ENCODE measurements around the gene GPX3.

GPX3 gene

DNA sequence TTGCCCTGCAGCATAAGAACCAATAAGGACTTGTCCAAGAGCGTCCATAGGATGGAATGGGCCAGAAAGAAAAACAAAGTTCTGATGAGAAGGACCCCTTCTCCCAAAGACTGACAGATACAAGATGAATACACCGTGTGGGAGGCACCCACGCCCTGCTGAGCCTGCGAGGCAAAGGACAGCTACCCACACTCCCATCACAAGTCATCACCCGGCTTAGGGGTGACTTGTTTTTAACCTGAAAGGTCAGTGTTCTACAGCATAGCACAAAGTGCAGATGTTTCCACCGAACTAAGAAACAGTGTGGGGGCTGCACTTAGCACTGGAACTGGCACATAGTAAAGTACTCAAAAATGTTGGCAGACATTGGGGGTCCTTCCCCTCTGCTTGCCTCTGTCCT, 46.5 kb downstream of the GPX3 start:
- H3K9me3 Mint-ChIP-seq: no peaks in the 10 kb centered on the region
- H3K4me1 Mint-ChIP-seq (ENCODE audit: low read depth): peaks cover 100% of the 10 kb centered on the region
- H3K4me3 Mint-ChIP-seq: peak overlapping the region; percentile 64
- no peak for DNase-seq
- H3K27ac Mint-ChIP-seq: peak overlapping the region; percentile 92
- H3K36me3 Mint-ChIP-seq (ENCODE audit: low read depth): peaks cover 97% of the 10 kb centered on the region
- no peaks in the 10 kb centered on the region for H3K27me3 Mint-ChIP-seq

DNA sequence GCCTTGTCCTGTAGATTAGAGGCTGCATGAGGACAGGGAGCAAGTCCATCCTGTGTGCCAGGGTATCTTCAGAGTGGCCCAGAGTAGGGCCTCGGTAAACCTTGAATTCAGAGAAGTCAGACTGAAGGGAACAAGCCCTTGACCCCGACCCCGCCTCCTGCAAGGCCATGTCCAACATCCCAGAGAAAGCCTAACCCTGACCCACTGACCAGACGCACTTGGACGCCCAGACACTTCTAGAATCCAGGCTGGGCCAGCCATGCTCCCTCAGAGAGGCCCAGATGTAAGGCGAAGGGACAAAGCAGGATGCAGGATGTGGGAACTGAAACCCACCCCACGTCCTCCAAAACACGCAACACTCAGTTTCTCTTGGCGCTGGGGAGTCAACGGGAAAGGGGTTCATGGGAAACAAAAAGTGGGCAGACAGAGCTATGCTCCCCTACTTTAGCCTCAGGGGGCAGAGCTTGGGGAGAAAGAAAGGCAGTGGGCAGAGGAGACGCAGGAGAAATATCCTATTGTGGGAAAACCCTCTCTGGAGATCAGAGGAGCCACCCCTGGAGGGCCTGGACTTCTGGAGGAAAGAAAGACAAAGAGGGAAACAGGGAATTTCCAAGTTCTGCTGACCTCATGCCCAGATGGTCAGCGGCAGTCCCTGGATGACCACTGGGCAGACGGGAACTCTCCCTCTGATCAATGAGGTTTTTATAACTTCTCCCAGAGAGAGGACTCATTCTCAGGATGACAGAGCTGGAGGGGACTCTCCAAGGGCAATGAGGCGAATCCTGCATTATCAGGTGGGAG, 47.4 kb downstream of the GPX3 start:
- Mint-ChIP-seq H3K9me3 (no peaks in the 10 kb centered on the region), H3K27ac (peak overlapping the region; percentile 92), H3K36me3 (ENCODE audit: low read depth) (peaks cover 97% of the 10 kb centered on the region), H3K4me1 (ENCODE audit: low read depth) (peaks cover 100% of the 10 kb centered on the region), H3K27me3 (no peaks in the 10 kb centered on the region), H3K4me3 (peak overlapping the region; percentile 64)
- no peak for DNase-seq

DNA sequence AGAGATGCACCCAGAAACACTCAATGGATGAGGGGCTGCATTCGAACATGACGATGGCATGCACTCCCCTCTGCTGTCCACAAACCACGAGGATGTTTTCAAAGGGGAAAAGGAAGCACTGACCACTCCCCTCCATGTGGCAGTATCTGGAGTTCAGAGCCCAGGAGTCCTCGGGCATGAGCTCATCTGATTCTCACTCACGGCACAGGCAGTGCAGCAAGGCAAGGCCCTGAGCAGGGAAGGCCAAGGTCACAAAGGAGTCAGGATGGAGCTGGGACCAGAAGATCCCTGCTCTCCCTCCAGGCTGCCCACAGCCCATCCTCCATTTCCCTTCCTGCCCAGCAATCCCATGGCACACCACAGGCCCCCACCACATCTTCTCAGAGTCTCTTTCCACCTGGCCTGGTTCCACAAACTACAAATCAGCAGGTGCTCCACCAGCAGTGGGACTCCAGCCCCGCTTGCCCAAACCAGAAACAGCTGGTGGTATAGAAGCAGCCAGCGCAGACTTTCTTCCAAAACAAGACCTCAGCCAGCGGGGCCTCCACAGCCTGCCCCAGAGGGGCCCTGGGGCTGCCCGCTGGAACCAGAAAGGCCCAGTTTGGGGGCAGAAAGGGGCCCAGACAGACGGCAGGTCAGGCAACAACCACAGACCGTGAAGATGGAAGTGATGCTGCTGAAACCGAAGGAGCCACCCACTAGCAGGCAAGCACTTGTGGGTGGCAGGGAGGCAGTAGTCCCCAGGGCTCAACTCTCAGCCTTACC, 48.2 kb downstream of the GPX3 start:
- H3K4me1 Mint-ChIP-seq (ENCODE audit: low read depth): peaks cover 99% of the 10 kb centered on the region
- peak overlapping the region; percentile 64 for H3K4me3 Mint-ChIP-seq
- no peaks in the 10 kb centered on the region for H3K27me3 Mint-ChIP-seq
- peak overlapping the region; percentile 92 for H3K27ac Mint-ChIP-seq
- no peaks in the 10 kb centered on the region for H3K9me3 Mint-ChIP-seq
- peaks cover 97% of the 10 kb centered on the region for H3K36me3 Mint-ChIP-seq (ENCODE audit: low read depth)
- peak; percentile 72 for DNase-seq

DNA sequence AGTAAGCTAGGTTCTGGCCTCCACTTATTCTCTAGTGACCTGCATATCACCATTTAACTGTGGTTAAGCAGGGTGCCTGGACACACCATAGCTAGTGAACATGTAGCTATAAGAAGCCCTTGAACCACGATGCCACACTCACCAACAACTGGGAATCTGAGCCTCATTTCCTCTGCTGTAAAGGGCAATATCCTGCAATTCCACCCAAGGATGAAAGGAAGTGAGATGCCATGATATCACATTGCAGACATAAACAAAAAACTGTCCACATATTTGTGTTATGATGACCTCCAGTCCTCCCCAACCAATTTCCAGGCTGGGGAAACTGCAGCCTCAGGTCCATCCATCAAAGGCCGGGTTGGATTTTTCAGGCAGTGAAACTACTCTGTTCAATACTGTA, 50.1 kb downstream of the GPX3 start:
- Mint-ChIP-seq H3K9me3 (no peaks in the 10 kb centered on the region), H3K4me1 (ENCODE audit: low read depth) (peaks cover 94% of the 10 kb centered on the region), H3K27me3 (no peaks in the 10 kb centered on the region), H3K4me3 (no peak overlapping the region), H3K36me3 (ENCODE audit: low read depth) (peaks cover 94% of the 10 kb centered on the region), H3K27ac (peak overlapping the region; percentile 79)
- no peak for DNase-seq

DNA sequence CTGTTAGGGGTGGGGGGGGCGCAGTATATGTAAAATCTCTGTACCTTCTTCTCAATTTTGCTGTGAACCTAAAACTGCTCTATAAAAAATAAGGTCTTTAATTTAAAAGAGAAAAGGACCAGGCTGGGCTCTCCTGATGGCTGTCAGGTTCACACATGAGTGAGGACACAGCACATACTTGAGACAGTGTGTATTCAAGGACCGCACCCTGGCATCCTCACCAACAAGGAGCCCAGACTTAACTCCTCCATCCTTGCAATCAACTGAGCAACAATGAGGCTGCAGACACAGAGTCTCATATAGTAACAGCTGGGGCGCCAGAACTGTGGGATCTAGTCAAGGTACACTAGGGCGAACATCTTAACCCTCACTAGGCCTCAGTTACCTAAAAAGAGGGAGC, 50.6 kb downstream of the GPX3 start:
- Mint-ChIP-seq H3K27ac (peak overlapping the region; percentile 68), H3K9me3 (no peaks in the 10 kb centered on the region), H3K4me3 (no peak overlapping the region), H3K36me3 (ENCODE audit: low read depth) (peaks cover 95% of the 10 kb centered on the region), H3K27me3 (no peaks in the 10 kb centered on the region), H3K4me1 (ENCODE audit: low read depth) (peaks cover 94% of the 10 kb centered on the region)
- DNase-seq: no peak

DNA sequence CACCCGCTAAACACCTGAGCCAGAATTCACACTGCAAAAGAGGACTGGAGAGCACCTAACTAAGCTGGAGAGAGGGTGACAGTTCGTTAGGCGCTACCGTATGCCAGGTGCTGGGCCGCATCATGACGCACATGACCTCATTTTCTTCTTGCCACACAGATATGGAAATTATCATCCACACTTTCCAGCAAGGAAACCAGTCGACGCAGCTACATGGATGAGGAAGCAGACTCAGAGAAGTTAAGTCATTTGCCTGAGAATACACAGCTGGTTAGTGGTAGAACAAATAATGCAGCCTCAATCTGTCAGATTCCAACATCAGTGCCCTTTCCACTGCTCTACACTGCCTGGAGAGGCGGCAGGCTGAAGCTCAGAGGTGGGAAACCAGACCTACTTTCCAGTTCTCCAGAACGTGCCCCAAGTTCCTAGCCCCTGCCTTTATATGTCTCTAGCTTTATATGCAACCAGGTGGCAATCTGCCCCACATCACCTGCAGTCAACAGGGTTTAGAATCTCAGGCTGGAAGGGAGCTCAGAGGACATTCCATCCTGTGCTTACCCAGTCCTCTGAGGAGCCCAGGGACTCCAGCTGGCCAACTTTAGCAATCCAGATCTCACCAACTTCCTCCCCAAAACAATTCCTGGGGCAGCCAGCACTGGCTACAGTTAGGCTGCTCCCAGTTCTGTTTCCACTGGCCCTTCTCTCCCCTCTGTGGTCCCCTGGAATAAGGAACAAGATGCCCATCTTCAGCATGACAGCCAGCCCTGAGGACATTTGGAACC, 51.6 kb downstream of the GPX3 start:
- no peak for DNase-seq
- Mint-ChIP-seq H3K36me3 (ENCODE audit: low read depth) (peaks cover 95% of the 10 kb centered on the region), H3K9me3 (no peaks in the 10 kb centered on the region), H3K27me3 (no peaks in the 10 kb centered on the region), H3K4me1 (ENCODE audit: low read depth) (peaks cover 94% of the 10 kb centered on the region), H3K4me3 (no peak overlapping the region), H3K27ac (peak overlapping the region; percentile 78)

DNA sequence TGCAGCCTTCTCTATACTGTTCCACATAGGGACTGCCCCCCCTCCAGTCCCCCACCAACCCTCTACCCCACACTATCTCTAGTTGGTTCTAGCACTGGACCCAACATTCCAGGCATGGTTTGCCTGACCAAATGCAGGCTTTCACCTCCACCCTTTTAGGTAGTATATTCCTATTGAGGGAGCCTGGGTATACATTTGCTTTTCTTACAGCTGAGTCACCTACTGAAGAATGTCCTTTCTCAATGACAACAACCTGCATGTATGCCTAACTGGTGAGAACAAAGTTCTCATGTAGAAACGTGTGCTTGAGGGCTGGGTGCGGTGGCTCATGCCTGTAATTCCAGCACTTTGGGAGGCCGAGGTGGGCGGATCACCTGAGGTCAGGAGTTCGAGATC, 52.2 kb downstream of the GPX3 start:
- Mint-ChIP-seq H3K36me3 (ENCODE audit: low read depth) (peaks cover 95% of the 10 kb centered on the region), H3K9me3 (no peaks in the 10 kb centered on the region), H3K27ac (peak overlapping the region; percentile 78), H3K4me3 (no peak overlapping the region), H3K27me3 (no peaks in the 10 kb centered on the region), H3K4me1 (ENCODE audit: low read depth) (peaks cover 94% of the 10 kb centered on the region)
- no peak for DNase-seq

DNA sequence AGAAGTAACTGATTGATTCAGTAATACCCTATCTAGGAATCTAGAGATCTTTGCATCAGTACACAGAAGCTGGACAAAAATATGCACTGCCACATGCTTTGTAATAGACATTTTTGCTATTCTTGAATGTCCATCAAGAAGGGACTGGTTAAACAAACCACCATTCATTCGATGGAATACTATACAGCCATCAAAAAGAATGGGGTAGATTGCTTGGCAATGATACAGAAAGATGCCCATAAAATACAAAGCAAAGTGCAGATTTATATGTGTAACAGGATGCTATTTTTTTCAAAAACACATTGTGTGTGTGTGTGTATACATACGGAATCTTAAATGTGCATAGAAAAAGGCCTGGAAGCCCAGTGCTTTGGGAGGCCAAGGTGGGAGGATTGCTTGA, 52.9 kb downstream of the GPX3 start:
- peaks cover 94% of the 10 kb centered on the region for H3K4me1 Mint-ChIP-seq (ENCODE audit: low read depth)
- peak overlapping the region; percentile 33 for H3K27ac Mint-ChIP-seq
- no peak for DNase-seq
- no peak overlapping the region for H3K4me3 Mint-ChIP-seq
- no peaks in the 10 kb centered on the region for H3K27me3 Mint-ChIP-seq
- no peaks in the 10 kb centered on the region for H3K9me3 Mint-ChIP-seq
- peaks cover 95% of the 10 kb centered on the region for H3K36me3 Mint-ChIP-seq (ENCODE audit: low read depth)

DNA sequence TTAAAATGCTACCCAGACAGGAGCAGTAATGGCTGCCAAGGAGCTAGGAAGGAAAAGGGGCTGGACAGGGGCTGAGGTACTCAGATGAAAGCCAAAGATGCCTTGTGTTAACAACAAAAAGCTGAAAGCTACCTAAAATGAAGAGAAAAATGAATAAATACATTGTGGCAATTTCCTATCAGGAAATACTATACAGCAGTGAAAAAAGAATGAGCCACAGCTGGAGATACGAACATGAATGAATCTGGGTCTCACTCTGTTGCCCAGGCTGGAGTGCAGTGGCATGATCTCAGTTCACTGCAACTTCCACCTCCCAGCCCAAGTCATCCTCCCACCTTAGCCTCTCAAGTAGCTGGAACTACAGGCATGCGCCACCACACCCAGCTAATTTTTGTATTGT, 54.2 kb downstream of the GPX3 start:
- Mint-ChIP-seq H3K9me3 (no peaks in the 10 kb centered on the region), H3K4me1 (ENCODE audit: low read depth) (peaks cover 94% of the 10 kb centered on the region), H3K36me3 (ENCODE audit: low read depth) (peaks cover 96% of the 10 kb centered on the region), H3K27ac (peak overlapping the region; percentile 80), H3K27me3 (no peaks in the 10 kb centered on the region), H3K4me3 (no peak overlapping the region)
- DNase-seq: no peak

DNA sequence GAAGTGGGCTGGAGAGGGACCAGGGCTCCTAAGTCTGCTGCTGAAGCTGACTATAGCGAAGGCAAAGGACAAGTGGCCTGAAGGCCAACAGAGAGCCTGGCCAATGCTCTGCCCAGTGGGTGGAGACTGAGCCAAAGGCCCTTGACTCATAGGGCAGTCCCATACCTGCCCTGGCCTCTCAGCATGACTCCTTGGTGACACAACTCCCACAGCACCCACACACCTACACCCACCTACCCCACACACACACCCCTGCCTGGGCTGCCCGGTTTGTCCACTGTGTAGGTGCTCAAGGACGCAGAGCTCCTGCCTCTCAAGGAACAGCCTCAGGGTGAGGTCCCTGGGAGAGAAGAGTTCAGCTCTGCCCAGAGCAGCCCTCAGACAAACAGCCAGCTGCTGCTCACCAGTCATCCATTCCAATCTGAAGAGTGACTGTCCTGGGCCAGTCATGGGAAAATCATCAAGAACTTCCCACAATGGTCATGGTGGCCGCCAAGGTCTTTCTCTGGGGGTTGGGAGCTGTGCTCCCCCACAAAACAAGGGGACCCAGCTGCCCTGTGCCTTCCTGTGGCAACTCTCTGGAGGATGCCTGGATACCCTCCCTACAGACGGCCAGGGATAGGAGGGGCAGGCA, 55.4 kb downstream of the GPX3 start:
- DNase-seq: peak; percentile 51
- peaks cover 93% of the 10 kb centered on the region for H3K36me3 Mint-ChIP-seq (ENCODE audit: low read depth)

DNA sequence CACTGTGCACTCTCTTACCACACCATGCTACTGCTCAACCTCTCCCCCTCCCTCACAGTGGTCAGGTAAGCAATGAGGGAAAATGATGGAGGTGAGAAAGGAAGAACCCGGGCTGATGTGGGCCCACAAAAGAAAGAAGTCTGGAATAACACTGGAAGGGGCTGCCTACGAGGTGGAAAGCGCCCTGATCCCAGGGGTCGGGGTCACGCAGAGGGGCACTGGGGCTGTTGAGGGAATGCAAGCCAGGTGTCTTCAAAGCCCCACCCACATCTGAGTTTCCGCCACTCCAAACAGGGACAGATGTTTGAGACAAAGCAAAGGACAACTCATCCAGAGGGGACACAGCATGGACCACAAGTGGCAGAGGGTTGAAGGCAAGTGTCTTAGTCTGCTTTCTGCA, 56.2 kb downstream of the GPX3 start:
- Mint-ChIP-seq H3K36me3 (ENCODE audit: low read depth) (peaks cover 90% of the 10 kb centered on the region), H3K27me3 (no peaks in the 10 kb centered on the region), H3K4me3 (peak overlapping the region; percentile 81), H3K27ac (peak overlapping the region; percentile 96), H3K4me1 (ENCODE audit: low read depth) (peaks cover 80% of the 10 kb centered on the region), H3K9me3 (no peaks in the 10 kb centered on the region)
- DNase-seq: no peak

More for the DNA sequence above, 55.4 kb downstream of the GPX3 start:
- peak overlapping the region; percentile 96 for H3K27ac Mint-ChIP-seq
- H3K4me1 Mint-ChIP-seq (ENCODE audit: low read depth): peaks cover 87% of the 10 kb centered on the region
- H3K4me3 Mint-ChIP-seq: peak overlapping the region; percentile 81
- no peaks in the 10 kb centered on the region for H3K9me3 Mint-ChIP-seq
- no peaks in the 10 kb centered on the region for H3K27me3 Mint-ChIP-seq

DNA sequence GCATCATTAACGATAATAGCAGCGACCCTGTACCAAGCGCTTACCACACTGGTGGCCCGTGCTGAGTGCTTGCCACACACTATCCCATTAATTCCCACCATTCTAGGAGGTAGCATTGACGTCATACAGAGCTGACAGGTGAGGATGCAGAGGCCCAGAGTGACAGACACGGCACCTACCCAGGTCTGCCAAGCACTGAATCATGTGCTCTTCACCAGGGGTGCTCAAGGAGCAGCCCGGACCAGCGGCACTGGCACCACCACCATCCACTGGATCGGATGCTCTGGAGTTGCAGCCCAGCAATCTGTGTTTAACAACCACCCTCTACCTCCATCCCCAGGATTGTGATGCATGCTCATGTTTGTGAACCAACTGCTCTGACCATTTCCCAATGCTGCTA, 57.0 kb downstream of the GPX3 start:
- Mint-ChIP-seq H3K27me3 (no peaks in the 10 kb centered on the region), H3K4me1 (ENCODE audit: low read depth) (peaks cover 79% of the 10 kb centered on the region), H3K9me3 (no peaks in the 10 kb centered on the region), H3K27ac (peak overlapping the region; percentile 96), H3K36me3 (ENCODE audit: low read depth) (peaks cover 82% of the 10 kb centered on the region), H3K4me3 (peak overlapping the region; percentile 81)
- no peak for DNase-seq

DNA sequence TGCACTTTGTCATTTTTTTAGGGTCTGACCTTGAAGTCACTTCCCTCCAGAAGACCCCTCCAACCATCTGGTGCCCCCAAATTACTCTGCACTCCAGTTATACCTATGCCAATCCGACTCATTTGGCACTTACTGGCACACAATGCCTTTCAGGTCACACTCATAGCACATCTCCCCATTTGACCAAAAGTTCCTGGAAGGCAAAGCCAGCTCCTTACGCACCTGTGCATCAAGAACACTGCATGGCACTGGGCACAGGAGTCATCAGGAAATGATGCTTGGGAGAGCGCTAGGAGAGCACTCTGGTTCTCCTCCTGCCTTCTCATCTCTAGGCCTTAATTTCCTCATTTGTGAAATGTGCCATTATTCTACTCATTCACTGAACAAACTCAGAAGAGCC, 57.6 kb downstream of the GPX3 start:
- Mint-ChIP-seq H3K4me3 (peak overlapping the region; percentile 81), H3K27me3 (no peaks in the 10 kb centered on the region), H3K36me3 (ENCODE audit: low read depth) (peaks cover 81% of the 10 kb centered on the region), H3K4me1 (ENCODE audit: low read depth) (peaks cover 79% of the 10 kb centered on the region), H3K27ac (peak overlapping the region; percentile 96), H3K9me3 (no peaks in the 10 kb centered on the region)
- no peak for DNase-seq
